ENCODE measurements around the gene SFRP2.

SFRP2 gene

GRCh38 chr4:153832720-153833287 lies 43.9 kb upstream of the SFRP2 start:
- Histone ChIP-seq H3K9ac (ENCODE audit: low read length) (no peak overlapping the region), H3K9me3 (ENCODE audit: insufficient read depth, low read length) (no peaks in the 10 kb centered on the region), H3K27me3 (ENCODE audit: low read length) (no peaks in the 10 kb centered on the region), H3K79me2 (ENCODE audit: insufficient read depth, low read length) (no peaks in the 10 kb centered on the region), H3K4me3 (ENCODE audit: insufficient read depth, low read length, poor library complexity, severe bottlenecking) (no peak overlapping the region), H3K36me3 (ENCODE audit: low read length) (no peaks in the 10 kb centered on the region), H3K27ac (ENCODE audit: low read depth, low read length) (no peak overlapping the region), H3K4me2 (ENCODE audit: low read depth, low read length, poor library complexity, severe bottlenecking) (no peak overlapping the region), H3K9me2 (replicated peaks; ENCODE audit: insufficient read depth, low read length) (no peaks in the 10 kb centered on the region), H3F3A (ENCODE audit: insufficient read depth) (no peaks in the 10 kb centered on the region), H2AFZ (ENCODE audit: low read depth, low read length, severe bottlenecking) (no peak overlapping the region), H4K20me1 (ENCODE audit: low read depth, low read length) (no peaks in the 10 kb centered on the region)
- no peak for TF ChIP-seq EZH2phosphoT487 (conservative IDR thresholded peaks at IDR 0.05; ENCODE audit: low read length)
- TF ChIP-seq CTCF (IDR thresholded peaks at IDR 0.05; ENCODE audit: insufficient read depth, low read length, poor library complexity, severe bottlenecking), result no peak

GRCh38 chr4:153832054-153832453 lies 43.2 kb upstream of the SFRP2 start:
- H3K27me3 ChIP-seq (ENCODE audit: low read length), result no peaks in the 10 kb centered on the region
- H3K9ac ChIP-seq (ENCODE audit: low read length), result no peak overlapping the region
- no peaks in the 10 kb centered on the region for H3F3A ChIP-seq (ENCODE audit: insufficient read depth)
- H3K4me2 ChIP-seq (ENCODE audit: low read depth, low read length, poor library complexity, severe bottlenecking), result no peak overlapping the region
- no peaks in the 10 kb centered on the region for H3K9me3 ChIP-seq (ENCODE audit: insufficient read depth, low read length)
- no peaks in the 10 kb centered on the region for H3K79me2 ChIP-seq (ENCODE audit: insufficient read depth, low read length)
- no peak overlapping the region for H2AFZ ChIP-seq (ENCODE audit: low read depth, low read length, severe bottlenecking)
- H3K4me3 ChIP-seq (ENCODE audit: insufficient read depth, low read length, poor library complexity, severe bottlenecking), result no peak overlapping the region
- no peak for TF ChIP-seq EZH2phosphoT487 (conservative IDR thresholded peaks at IDR 0.05; ENCODE audit: low read length)
- no peak for TF ChIP-seq CTCF (IDR thresholded peaks at IDR 0.05; ENCODE audit: insufficient read depth, low read length, poor library complexity, severe bottlenecking)
- no peaks in the 10 kb centered on the region for H4K20me1 ChIP-seq (ENCODE audit: low read depth, low read length)
- no peaks in the 10 kb centered on the region for H3K9me2 ChIP-seq (replicated peaks; ENCODE audit: insufficient read depth, low read length)
- H3K36me3 ChIP-seq (ENCODE audit: low read length), result no peaks in the 10 kb centered on the region
- H3K27ac ChIP-seq (ENCODE audit: low read depth, low read length), result no peak overlapping the region

- TF ChIP-seq CTCF (IDR thresholded peaks at IDR 0.05; ENCODE audit: insufficient read depth, low read length, poor library complexity, severe bottlenecking) (no peak), EZH2phosphoT487 (conservative IDR thresholded peaks at IDR 0.05; ENCODE audit: low read length) (no peak)
- Histone ChIP-seq H3F3A (ENCODE audit: insufficient read depth) (no peaks in the 10 kb centered on the region), H3K9me2 (replicated peaks; ENCODE audit: insufficient read depth, low read length) (no peaks in the 10 kb centered on the region), H3K4me2 (ENCODE audit: low read depth, low read length, poor library complexity, severe bottlenecking) (no peak overlapping the region), H3K4me3 (ENCODE audit: insufficient read depth, low read length, poor library complexity, severe bottlenecking) (no peak overlapping the region), H3K79me2 (ENCODE audit: insufficient read depth, low read length) (no peaks in the 10 kb centered on the region), H4K20me1 (ENCODE audit: low read depth, low read length) (no peaks in the 10 kb centered on the region), H3K36me3 (ENCODE audit: low read length) (no peaks in the 10 kb centered on the region), H3K9ac (ENCODE audit: low read length) (no peak overlapping the region), H3K9me3 (ENCODE audit: insufficient read depth, low read length) (no peaks in the 10 kb centered on the region), H2AFZ (ENCODE audit: low read depth, low read length, severe bottlenecking) (no peak overlapping the region), H3K27ac (ENCODE audit: low read depth, low read length) (no peak overlapping the region), H3K27me3 (ENCODE audit: low read length) (no peaks in the 10 kb centered on the region)
Observed at GRCh38 chr4:153831245-153831644, 42.4 kb upstream of the SFRP2 start.
